Suprapubic skin (tissue), 4 donors: ENCODE results near the gene KCNA10.

Experiments
- EP300 ChIP-seq: sonication (generic); formaldehyde crosslinking; IDR thresholded peaks from one replicate; pipeline ENCODE4 v1.6.1; 2017; ENCODE audit warnings: antibody characterized with exemption
- POLR2A ChIP-seq, 2 donors: fragments of 450-650 bp; IDR thresholded peaks; one replicate each; pipeline ENCODE4 v1.6.1; 2017; ENCODE audit warnings: antibody characterized with exemption in 2 of 2, mild to moderate bottlenecking in 2 of 2, moderate library complexity in 2 of 2
- POLR2AphosphoS5 ChIP-seq, 3 donors: sonication (generic); formaldehyde crosslinking; IDR thresholded peaks; one replicate each; pipeline ENCODE4 v1.6.1; 2017; ENCODE audit warnings: antibody characterized with exemption in 3 of 3
- TF ChIP-seq, protein P1 (sequence below), 2 donors: fragments of 200-600 bp in 1 of 2; fragments of 450-650 bp in 1 of 2; sonication (generic) in 1 of 2; IDR thresholded peaks; one replicate each; pipeline ENCODE4 v1.5.1; 2016 to 2019; ENCODE audit warnings: antibody characterized with exemption in 2 of 2, mild to moderate bottlenecking in 1 of 2, moderate library complexity in 1 of 2

GRCh38 chr1:110489406-110489805 is 29.6 kb downstream of the KCNA10 start:
- TF ChIP-seq, protein P1, sequence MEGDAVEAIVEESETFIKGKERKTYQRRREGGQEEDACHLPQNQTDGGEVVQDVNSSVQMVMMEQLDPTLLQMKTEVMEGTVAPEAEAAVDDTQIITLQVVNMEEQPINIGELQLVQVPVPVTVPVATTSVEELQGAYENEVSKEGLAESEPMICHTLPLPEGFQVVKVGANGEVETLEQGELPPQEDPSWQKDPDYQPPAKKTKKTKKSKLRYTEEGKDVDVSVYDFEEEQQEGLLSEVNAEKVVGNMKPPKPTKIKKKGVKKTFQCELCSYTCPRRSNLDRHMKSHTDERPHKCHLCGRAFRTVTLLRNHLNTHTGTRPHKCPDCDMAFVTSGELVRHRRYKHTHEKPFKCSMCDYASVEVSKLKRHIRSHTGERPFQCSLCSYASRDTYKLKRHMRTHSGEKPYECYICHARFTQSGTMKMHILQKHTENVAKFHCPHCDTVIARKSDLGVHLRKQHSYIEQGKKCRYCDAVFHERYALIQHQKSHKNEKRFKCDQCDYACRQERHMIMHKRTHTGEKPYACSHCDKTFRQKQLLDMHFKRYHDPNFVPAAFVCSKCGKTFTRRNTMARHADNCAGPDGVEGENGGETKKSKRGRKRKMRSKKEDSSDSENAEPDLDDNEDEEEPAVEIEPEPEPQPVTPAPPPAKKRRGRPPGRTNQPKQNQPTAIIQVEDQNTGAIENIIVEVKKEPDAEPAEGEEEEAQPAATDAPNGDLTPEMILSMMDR (IDR thresholded peaks at IDR 0.05) = no peak
- TF ChIP-seq POLR2A (IDR thresholded peaks at IDR 0.05) (no peak), POLR2AphosphoS5 (IDR thresholded peaks at IDR 0.05) (no peak), EP300 (no peak)
